GM23248 (cell line): ENCODE measurements around the gene FABP1. TPM values are rescaled to one million over a fixed set of nuclear protein-coding genes. Genes with fewer than 3 reads are reported as not detected.

Experiments
- DNase-seq: peaks from one replicate; pipeline ENCODE4 v3.0.0-alpha.2; 2015
- H2AFZ ChIP-seq: fragments of 200-600 bp; sonication (generic); 2 replicates; pipeline ENCODE4 v1.6.1; 2016; ENCODE audit warnings: antibody characterized with exemption
- H3F3A ChIP-seq: fragments of 200-600 bp; sonication (generic); 2 replicates; pipeline ENCODE4 v1.6.1; 2016; ENCODE audit warnings: mild to moderate bottlenecking, antibody characterized with exemption, mixed run types; ENCODE audit not compliant: insufficient read depth
- H3K27ac ChIP-seq: fragments of 200-600 bp; sonication (generic); 2 replicates; pipeline ENCODE4 v1.5.1; 2016; ENCODE audit warnings: mild to moderate bottlenecking
- H3K27me3 ChIP-seq: fragments of 200-600 bp; sonication (generic); replicated peaks from 2 replicates; pipeline ENCODE4 v1.6.1; 2016; ENCODE audit warnings: mild to moderate bottlenecking; ENCODE audit not compliant: insufficient read depth
- H3K36me3 ChIP-seq: fragments of 200-600 bp; sonication (generic); 2 replicates; pipeline ENCODE4 v1.6.1; 2016; ENCODE audit warnings: low read depth, mild to moderate bottlenecking
- H3K4me1 ChIP-seq: fragments of 200-600 bp; sonication (generic); 2 replicates; pipeline ENCODE4 v1.6.1; 2016; ENCODE audit warnings: mild to moderate bottlenecking; ENCODE audit not compliant: insufficient read depth
- H3K4me2 ChIP-seq: fragments of 200-600 bp; sonication (generic); one replicate; pipeline ENCODE4 v1.6.1; 2016; ENCODE audit warnings: mild to moderate bottlenecking; ENCODE audit not compliant: unreplicated experiment
- H3K4me3 ChIP-seq: fragments of 200-600 bp; sonication (generic); 2 replicates; pipeline ENCODE4 v1.5.1; 2016; ENCODE audit warnings: mild to moderate bottlenecking
- H3K79me2 ChIP-seq: fragments of 200-600 bp; sonication (generic); 2 replicates; pipeline ENCODE4 v1.6.1; 2016; ENCODE audit warnings: mild to moderate bottlenecking; ENCODE audit not compliant: insufficient read depth
- H3K9ac ChIP-seq: fragments of 200-600 bp; sonication (generic); 2 replicates; pipeline ENCODE4 v1.6.1; 2016; ENCODE audit warnings: mild to moderate bottlenecking
- H3K9me2 ChIP-seq: fragments of 200-600 bp; sonication (generic); 2 replicates; pipeline ENCODE4 v1.6.1; 2016; ENCODE audit warnings: mixed run types, mild to moderate bottlenecking, moderate library complexity; ENCODE audit not compliant: insufficient read depth
- H3K9me3 ChIP-seq: fragments of 200-600 bp; sonication (generic); one replicate; pipeline ENCODE4 v1.6.1; 2017; ENCODE audit warnings: low read depth
- H4K20me1 ChIP-seq: fragments of 200-600 bp; sonication (generic); 2 replicates; pipeline ENCODE4 v1.6.0; 2016; ENCODE audit not compliant: insufficient read depth
- EZH2 ChIP-seq: fragments of 200-600 bp; sonication (generic); IDR thresholded peaks from 2 replicates; pipeline ENCODE4 v1.6.1; 2018; ENCODE audit warnings: antibody characterized with exemption, mild to moderate bottlenecking; ENCODE audit not compliant: insufficient read depth, poor library complexity, severe bottlenecking
- EZH2phosphoT487 ChIP-seq: fragments of 200-600 bp; sonication (generic); IDR thresholded peaks from 2 replicates; pipeline ENCODE4 v1.6.1; 2018; ENCODE audit warnings: antibody characterized with exemption, moderate library complexity, mild to moderate bottlenecking, low read depth; ENCODE audit not compliant: insufficient read depth
- WGBS, 2 experiments: methylation state at CpG; one replicate each; pipeline ENCODE4 v1.1.6; 2015 to 2017; ENCODE audit warnings: low lambda C conversion rate in 2 of 2, low coverage in 1 of 2; ENCODE audit errors: missing lambda C conversion rate in 2 of 2; 5-methylcytosine and 5-hydroxymethylcytosine counted together
- in situ Hi-C: fragments of 300-500 bp; cut with MboI; formaldehyde crosslinking; loops from 2 replicates; pipeline ENCODE4 v1.15.0; 2020
- polyA plus RNA-seq: library from polyadenylated mRNA; unstranded; fragments of >200 nt; fragmentation: Nextera tagmentation; extraction: Ambion mirVana; gene quantifications from 2 replicates; pipeline ENCODE4 v1.2.1, GENCODE V29; 2016
- total RNA-seq: library from RNA; depleted of rRNA; stranded (reverse); fragments of >200 nt; shearing (Covaris generic); gene quantifications from 2 replicates; pipeline ENCODE4 v1.2.3, GENCODE V29; 2014

Gene FABP1
- total and polyA plus RNA-seq, 2 experiments from 2014 or later = not detected

DNA sequence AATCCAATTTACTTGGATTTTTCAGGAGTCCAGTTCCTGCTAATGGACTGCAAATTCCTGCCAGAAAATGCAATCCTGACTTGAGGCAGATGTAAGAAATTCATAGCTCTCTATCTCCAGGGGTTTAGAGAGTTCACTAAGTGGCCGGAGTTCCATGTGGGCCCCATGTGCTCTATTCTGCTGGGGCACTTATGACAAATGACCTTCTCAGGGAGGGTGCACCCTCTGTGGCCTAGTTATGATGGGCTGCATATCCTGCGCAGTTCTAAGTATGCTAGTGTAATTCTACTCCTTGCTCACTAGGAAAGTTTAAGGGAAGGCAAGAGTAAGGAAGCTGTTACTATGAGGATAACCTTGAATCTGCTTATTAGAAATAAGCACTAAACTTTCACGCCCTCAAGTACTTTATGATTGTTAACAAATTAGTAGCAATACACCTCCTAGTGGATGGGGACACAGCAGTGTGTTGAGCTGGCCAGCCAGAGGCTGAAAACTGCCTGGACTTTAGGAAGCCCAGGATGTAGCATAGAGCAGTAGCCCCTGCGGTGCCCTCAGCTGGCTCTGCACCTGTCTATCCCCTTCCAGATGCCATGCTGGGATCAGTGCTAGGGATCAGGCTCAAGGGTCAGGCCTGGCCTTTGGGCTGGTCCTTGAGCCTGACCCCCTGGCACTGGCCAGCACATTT is 45.8 kb downstream of the FABP1 start:
- no peaks in the 10 kb centered on the region for H3K9me3 ChIP-seq
- no peaks in the 10 kb centered on the region for H3K36me3 ChIP-seq
- no peak overlapping the region for H3K4me2 ChIP-seq
- H3K9ac ChIP-seq = no peak overlapping the region
- no peak overlapping the region for H3K4me3 ChIP-seq
- in situ Hi-C loops = no loop called here
- H2AFZ ChIP-seq = no peak overlapping the region
- no peak for DNase-seq
- H4K20me1 ChIP-seq = no peaks in the 10 kb centered on the region
- H3K9me2 ChIP-seq = no peaks in the 10 kb centered on the region
- no peaks in the 10 kb centered on the region for H3K79me2 ChIP-seq
- no peaks in the 10 kb centered on the region for H3K4me1 ChIP-seq
- no peaks in the 10 kb centered on the region; the same call in 1 of the 2 replicates for H3K27me3 ChIP-seq
- 56 to 59% methylated on average over 4 of the region's 4 CpGs for WGBS, 2 experiments
- no peak overlapping the region for H3K27ac ChIP-seq
- no peaks in the 10 kb centered on the region for H3F3A ChIP-seq
- TF ChIP-seq EZH2phosphoT487 (no peak), EZH2 (no peak)

- no peaks in the 10 kb centered on the region for H3K9me3 ChIP-seq
- no peaks in the 10 kb centered on the region; the same call in 1 of the 2 replicates for H3K27me3 ChIP-seq
- no peaks in the 10 kb centered on the region for H3K9me2 ChIP-seq
- H4K20me1 ChIP-seq = no peaks in the 10 kb centered on the region
- H3K4me1 ChIP-seq = 0 out of 2 replicates have a peak, but pooled peaks cover under 1% of the 10 kb centered on the region
- in situ Hi-C loops = no loop called here
- TF ChIP-seq EZH2phosphoT487 (no peak), EZH2 (no peak)
- no peak overlapping the region for H2AFZ ChIP-seq
- no peaks in the 10 kb centered on the region for H3K36me3 ChIP-seq
- 53% methylated on average over 2 of the region's 2 CpGs for WGBS, 2 experiments
- H3F3A ChIP-seq = no peaks in the 10 kb centered on the region
- H3K4me2 ChIP-seq = no peak overlapping the region
- H3K27ac ChIP-seq = no peak overlapping the region
- H3K9ac ChIP-seq = no peak overlapping the region
- peak; percentile 20 for DNase-seq
- H3K79me2 ChIP-seq = no peaks in the 10 kb centered on the region
- no peak overlapping the region for H3K4me3 ChIP-seq
These were observed 47.3 kb downstream of the FABP1 start for GRCh38 chr2:88080545-88080944.

- TF ChIP-seq EZH2phosphoT487 (no peak), EZH2 (no peak)
- no peak overlapping the region for H3K9ac ChIP-seq
- no peaks in the 10 kb centered on the region for H3K36me3 ChIP-seq
- no peak for DNase-seq
- H3K4me1 ChIP-seq = peaks cover 6% of the 10 kb centered on the region
- H3K9me3 ChIP-seq = no peaks in the 10 kb centered on the region
- 30 to 31% methylated on average over 3 of the region's 3 CpGs for WGBS, 2 experiments
- H4K20me1 ChIP-seq = no peaks in the 10 kb centered on the region
- H3K79me2 ChIP-seq = no peaks in the 10 kb centered on the region
- H3K4me2 ChIP-seq = no peak overlapping the region
- in situ Hi-C loops = no loop called here
- no peak overlapping the region for H3K4me3 ChIP-seq
- no peaks in the 10 kb centered on the region; the same call in 1 of the 2 replicates for H3K27me3 ChIP-seq
- no peaks in the 10 kb centered on the region for H3K9me2 ChIP-seq
- H2AFZ ChIP-seq = no peak overlapping the region
- H3K27ac ChIP-seq = no peak overlapping the region
- peaks cover 4% of the 10 kb centered on the region; the same call in 1 of the 2 replicates for H3F3A ChIP-seq
These were observed 49.2 kb downstream of the FABP1 start for GRCh38 chr2:88078643-88079172.

GRCh38 chr2:88077080-88077479 is 50.8 kb downstream of the FABP1 start:
- no peaks in the 10 kb centered on the region for H3K36me3 ChIP-seq
- H3K27ac ChIP-seq = no peak overlapping the region
- no peaks in the 10 kb centered on the region for H3K9me2 ChIP-seq
- no peaks in the 10 kb centered on the region for H3K9me3 ChIP-seq
- no peak overlapping the region for H3K4me2 ChIP-seq
- peaks cover 4% of the 10 kb centered on the region; the same call in 1 of the 2 replicates for H3F3A ChIP-seq
- no peak for DNase-seq
- H3K9ac ChIP-seq = no peak overlapping the region
- H3K79me2 ChIP-seq = no peaks in the 10 kb centered on the region
- no peak overlapping the region for H3K4me3 ChIP-seq
- in situ Hi-C loops = no loop called here
- TF ChIP-seq EZH2phosphoT487 = no peak
- TF ChIP-seq EZH2 = no peak
- WGBS, 2 experiments = 79 to 80% methylated on average over 8 of the region's 8 CpGs
- no peaks in the 10 kb centered on the region for H4K20me1 ChIP-seq
- no peaks in the 10 kb centered on the region; the same call in 1 of the 2 replicates for H3K27me3 ChIP-seq
- H3K4me1 ChIP-seq = peaks cover 6% of the 10 kb centered on the region
- H2AFZ ChIP-seq = no peak overlapping the region
